Measurements from ENCODE around the gene DAW1.

DAW1 gene

GRCh38 chr2:227862227-227862740 lies 9.1 kb upstream of the DAW1 start:
- DNase-seq (ENCODE audit: low spot score) = peak; percentile 42

DNA sequence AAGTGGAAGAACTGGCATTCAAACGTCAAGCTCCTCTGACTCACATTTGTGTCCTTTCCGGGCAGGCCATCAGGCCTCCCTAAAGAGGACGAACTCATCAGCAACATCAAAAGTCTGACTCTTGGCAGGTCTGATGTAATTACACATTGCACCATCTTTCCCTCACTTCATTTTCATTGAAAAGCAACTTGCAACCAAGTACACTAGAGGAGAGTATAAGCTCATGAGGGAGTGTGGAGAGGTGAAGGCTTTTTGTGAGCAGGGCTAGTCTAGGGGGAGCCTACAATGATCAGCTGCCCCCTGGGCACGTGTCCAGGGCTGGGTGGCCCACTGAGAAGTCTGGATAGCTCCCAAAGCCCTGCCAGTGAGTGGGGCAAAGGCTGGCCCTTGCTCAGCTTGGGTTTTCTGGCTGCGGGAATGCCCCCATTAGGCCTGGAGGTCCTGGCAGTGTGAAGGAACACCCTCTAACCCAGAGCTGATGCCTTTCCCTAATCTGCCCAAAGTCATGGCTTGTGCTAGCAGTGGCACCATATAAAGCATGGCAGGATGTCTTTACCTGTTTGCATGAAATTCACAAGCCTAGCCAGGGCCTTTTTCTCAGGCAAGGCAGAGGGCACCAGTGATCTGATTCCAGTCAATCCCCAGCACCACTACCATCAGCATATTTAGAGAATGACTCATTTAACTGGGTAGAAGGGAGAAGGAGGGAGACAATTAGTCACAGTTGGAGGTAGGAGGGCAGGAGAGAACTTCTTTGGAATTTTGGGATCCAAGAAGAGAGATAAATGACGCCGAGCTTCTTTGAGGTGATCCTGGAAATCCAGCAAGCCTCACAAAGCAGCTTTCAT lies 8.5 kb upstream of the DAW1 start:
- no peak for DNase-seq (ENCODE audit: low spot score)

DNA sequence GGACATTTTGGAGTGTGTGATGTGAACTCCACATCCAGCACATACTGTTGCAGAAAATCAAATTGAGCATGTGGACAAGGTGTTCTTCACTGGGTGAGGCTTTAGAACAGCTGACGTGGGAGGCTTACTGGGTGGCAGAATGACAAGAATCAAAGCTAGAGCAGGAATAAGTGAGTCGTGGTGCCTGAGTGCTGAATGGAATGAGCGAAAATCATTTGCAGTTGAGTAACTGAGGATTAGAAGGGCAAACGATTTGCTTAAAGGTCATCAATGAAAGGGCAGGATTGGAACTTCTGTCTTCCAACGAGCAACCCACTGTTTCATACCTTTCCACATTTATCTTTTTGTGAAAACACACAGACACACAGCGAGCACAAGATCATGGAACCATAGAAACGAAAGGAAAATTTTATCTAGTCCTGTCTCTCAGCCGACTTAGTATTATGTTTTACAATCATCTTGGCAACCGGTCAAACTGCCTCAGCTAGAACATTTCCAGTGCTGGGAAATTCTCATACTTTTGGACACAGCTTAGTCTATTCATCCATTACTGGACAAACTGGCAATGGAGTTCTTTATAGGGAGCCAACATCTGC lies 7.2 kb upstream of the DAW1 start:
- DNase-seq (ENCODE audit: low spot score) = no peak

- DNase-seq (ENCODE audit: low spot score) = no peak
Measured at GRCh38 chr2:227865291-227865690, 6.1 kb upstream of the DAW1 start.

- DNase-seq (ENCODE audit: low spot score) = no peak
Measured at GRCh38 chr2:227867386-227867785, 4.0 kb upstream of the DAW1 start.

GRCh38 chr2:227870710-227871374 lies 589 bp upstream of the DAW1 start:
- DNase-seq (ENCODE audit: low spot score) = no peak

- no peak for DNase-seq (ENCODE audit: low spot score)
Measured at GRCh38 chr2:227872676-227873075, 1.2 kb downstream of the DAW1 start.

- DNase-seq (ENCODE audit: low spot score) = no peak
Measured at GRCh38 chr2:227876300-227876801, 4.9 kb downstream of the DAW1 start.

DNA sequence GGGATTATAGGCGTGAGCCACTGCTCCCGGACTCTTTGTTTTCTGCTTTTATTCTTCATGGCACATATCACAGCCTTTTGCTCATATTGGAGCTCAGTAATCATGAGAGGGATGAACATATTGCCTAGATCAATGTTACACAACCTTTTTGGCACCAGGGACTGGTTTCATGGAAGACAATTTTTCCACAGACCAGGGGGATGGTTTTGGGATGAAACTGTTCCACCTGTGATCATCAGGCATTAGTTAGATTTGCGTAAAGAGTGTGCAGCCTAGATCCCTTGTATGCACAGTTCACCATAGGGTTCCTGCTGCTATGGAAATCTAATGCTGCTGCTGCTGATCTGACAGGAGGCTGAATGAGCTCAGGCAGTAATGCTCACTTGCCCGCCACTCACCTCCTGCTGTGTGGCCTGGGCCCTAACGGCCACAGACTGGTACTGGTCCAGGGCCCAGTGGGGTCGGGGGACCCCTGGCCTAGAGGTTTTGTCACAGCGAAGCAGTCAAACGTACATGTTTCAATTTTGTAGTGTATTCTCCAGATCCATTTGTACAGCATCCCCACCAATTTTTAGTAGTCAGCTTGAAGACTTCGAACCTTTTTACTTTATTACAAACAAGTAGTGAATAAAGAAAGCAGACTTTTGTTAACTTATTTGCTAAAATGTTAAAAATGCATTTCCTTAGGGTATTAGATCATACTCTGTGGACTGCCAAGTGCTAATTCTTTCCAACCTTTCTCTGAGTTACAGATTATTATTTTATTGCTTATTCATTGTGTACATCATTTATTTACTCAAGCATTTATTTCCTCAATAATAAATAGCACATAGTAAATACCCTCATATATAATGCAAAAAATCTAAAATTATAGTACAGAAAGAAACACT lies 6.2 kb downstream of the DAW1 start:
- DNase-seq (ENCODE audit: low spot score) = no peak

GRCh38 chr2:227880460-227880859 lies 9.0 kb downstream of the DAW1 start:
- DNase-seq (ENCODE audit: low spot score) = no peak

DNA sequence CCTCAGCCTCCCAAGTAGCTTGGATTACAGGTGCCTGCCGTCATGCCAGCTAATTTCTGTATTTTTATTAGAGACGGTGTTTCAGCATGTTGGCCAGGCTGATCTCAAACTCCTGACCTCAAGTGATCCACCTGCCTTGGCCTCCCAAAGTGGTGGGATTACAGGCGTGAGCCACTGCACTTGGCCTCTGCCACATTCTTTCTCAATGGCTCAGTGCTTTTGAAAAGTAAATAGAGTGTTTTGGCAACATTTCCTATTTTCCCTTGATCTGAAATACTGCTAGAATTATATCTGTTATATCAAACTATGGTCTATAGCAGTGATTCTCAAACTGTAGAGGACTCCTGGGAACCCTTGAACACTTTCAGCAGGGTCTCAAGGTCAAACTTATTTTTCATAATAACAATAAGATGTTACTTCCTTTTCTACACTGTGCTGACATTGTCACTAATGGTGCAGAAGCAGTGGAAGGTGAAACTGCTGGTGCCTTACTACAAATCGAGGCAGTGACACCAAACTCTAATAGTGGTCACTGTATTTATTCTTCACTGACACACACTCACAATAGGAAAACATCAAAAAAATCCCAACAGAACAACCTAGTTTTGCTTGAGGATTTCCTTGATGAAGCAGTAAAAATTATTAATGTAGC lies 10.6 kb downstream of the DAW1 start:
- DNase-seq (ENCODE audit: low spot score) = no peak

- DNase-seq (ENCODE audit: low spot score) = peak; percentile 34
Measured at GRCh38 chr2:227884511-227884947, 13.1 kb downstream of the DAW1 start.

- DNase-seq (ENCODE audit: low spot score) = no peak
Measured at GRCh38 chr2:227886149-227886548, 14.7 kb downstream of the DAW1 start.

GRCh38 chr2:227888289-227888688 lies 16.9 kb downstream of the DAW1 start:
- DNase-seq (ENCODE audit: low spot score) = no peak

GRCh38 chr2:227889336-227889735 lies 17.9 kb downstream of the DAW1 start:
- no peak for DNase-seq (ENCODE audit: low spot score)

- DNase-seq (ENCODE audit: low spot score) = peak; percentile 22
Measured at GRCh38 chr2:227890495-227891079, 19.2 kb downstream of the DAW1 start.

GRCh38 chr2:227891673-227892072 lies 20.2 kb downstream of the DAW1 start:
- DNase-seq (ENCODE audit: low spot score) = no peak

- no peak for DNase-seq (ENCODE audit: low spot score)
Measured at GRCh38 chr2:227903381-227903780, 31.9 kb downstream of the DAW1 start.

DNA sequence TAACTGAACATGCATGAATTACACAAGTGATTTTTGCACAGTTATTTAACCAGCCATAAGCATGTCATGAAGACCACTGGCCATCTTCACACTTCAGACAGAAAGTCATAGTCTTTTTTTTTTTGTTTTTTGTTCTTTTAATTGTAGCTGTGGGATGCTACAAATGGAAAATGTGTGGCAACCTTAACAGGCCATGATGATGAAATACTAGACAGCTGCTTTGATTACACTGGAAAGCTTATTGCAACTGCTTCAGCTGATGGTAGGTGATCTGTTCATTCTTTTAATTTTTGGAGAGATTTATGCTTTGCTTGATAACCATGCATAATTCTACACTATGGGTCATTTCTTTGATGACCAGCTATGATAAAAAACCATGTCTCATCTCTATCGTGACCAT lies 35.6 kb downstream of the DAW1 start:
- DNase-seq (ENCODE audit: low spot score) = no peak

GRCh38 chr2:227908266-227909054 lies 37.0 kb downstream of the DAW1 start:
- no peak for DNase-seq (ENCODE audit: low spot score)

Measured in CD4-positive, alpha-beta T cell treated with Interleukin-6 at 100 ng/mL for 8 hours (primary cell).